ENCODE results near the gene RNF26.

RNF26 gene

DNA sequence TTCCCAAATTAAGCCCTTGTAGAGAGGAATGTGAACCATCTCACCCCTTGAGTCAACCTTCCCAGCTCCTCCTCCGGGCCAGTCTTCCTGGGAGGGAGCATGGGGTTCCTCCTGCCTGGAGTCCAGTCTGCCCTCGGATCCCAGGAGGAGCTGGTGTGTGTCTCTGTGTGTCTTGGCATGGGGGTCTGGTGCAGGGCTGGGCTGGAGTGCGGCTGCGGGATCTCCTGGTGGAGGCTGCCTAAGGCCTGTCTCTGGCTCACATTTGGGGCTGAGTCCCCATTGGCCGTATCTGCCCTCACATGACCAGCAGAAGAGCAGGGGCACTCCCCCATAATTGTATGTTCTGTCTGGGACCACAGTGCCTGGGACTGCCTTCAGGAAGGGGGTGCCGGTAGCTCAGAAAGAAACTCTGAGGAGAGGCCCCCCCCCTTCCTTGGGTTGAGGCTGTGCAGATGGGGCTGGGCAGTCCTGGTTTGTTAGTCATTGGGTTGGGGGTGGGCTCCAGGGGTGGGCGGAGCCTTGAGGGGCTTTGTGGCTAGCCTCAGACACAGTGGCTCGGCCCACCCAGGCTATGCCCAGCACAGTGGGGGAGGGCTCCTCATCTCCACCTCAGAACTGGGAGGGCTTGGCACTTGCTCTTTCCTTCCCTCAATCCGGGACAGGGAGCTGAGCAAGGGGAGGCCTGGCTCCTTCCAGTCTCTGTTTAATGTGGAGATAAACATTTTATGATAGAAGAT is 3.4 kb downstream of the RNF26 start:
- no peak for DNase-seq

- DNase-seq = peak; percentile 49
Observed at GRCh38 chr11:119338318-119338890, 4.1 kb downstream of the RNF26 start.

GRCh38 chr11:119338965-119339588 is 4.8 kb downstream of the RNF26 start:
- DNase-seq = no peak

DNA sequence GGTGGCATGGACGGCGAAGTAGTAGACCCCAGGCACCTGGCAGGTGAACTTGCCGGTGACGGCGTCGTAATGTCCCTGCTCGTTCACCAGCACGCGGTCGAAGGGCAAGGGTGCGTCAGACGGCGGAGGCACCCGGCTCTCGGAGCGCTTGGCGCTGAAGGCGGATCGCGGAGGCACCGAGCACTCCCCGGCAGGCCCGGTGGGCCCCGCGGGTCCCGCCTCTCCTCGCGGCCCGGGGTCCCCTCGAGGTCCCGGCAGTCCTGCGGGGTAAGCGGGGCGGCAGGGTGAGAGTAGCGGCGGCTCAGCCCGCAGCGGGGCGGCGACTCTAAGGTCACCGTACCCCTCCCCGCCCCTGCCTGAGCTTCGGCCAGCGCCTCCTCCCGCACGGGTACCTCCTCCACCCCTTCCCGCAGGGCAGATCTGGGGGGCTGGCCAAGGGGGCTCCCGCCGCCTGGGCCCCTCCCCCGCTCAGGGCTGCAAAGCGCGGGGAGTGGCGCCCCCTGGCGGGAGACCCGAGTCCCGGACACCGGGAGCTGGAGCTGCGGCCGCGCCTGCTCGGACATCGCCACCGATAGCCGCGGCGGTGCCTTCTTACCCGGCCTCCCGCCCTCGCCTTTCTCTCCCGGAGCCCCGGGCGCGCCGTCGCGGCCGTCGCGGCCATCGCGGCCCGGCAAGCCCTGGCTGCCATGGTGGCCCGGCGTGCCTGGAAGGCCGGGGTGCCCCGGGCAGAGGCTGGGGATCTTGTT is 5.4 kb downstream of the RNF26 start:
- DNase-seq = peak; percentile 45

GRCh38 chr11:119340335-119341221 is 6.3 kb downstream of the RNF26 start, which contains the start of gene C1QTNF5:
Gene C1QTNF5, minus strand, starts transcription at chr11:119340883. Its CDS starts 486 bp downstream, at chr11:119340397.
- no peak for DNase-seq

- no peak for DNase-seq
Observed at GRCh38 chr11:119341222-119342022, 7.1 kb downstream of the RNF26 start.

DNA sequence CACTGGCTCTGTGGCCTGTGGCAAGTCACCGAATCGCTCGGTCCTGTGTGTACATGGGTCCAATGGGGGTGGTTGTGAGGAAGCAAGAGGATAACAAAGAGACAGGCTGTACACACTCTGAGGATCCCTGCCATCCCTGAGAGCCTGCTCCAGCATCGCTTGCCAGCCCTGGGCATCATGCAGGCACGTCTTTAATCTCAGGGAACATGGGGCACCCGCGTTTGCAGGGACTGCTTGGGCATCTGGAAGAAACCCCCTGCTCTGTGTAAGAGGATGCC is 7.6 kb downstream of the RNF26 start:
- no peak for DNase-seq

DNA sequence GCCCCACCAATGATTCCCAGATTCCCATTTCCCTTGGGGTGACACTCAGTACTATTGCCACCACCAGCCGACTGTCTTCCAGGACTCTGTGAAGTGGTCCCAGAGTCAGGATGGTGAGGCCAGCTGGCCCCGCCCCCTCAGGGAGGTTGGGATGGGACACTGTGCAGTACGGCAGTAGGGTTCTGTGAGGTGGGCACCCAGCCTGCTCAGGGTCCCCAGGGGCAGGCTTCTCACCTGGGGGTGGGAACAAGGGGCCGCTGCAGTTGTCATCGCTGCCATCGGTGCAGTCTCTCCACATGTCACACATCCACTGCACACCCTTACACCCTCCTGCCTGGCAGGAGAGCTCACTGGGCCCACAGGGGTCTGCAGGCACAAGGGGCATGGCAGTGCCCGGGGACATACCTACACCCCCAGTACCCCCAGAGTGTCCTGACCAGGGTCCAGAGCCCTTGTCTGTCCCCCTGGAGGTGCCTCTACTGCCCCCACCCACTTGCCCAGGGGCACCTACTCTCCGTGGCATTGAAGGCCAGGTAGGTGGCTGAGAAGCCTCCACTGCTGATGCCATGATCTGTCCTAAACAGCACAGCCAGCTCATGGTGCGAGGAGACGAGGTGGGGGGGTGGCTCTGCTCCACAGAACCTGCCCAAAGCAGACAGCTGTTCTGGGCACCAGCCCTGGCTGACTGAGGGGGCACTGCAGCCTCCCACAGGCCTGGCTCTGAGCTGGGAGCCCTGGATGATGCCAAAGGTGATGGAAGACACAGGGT is 8.2 kb downstream of the RNF26 start:
- DNase-seq = no peak

DNA sequence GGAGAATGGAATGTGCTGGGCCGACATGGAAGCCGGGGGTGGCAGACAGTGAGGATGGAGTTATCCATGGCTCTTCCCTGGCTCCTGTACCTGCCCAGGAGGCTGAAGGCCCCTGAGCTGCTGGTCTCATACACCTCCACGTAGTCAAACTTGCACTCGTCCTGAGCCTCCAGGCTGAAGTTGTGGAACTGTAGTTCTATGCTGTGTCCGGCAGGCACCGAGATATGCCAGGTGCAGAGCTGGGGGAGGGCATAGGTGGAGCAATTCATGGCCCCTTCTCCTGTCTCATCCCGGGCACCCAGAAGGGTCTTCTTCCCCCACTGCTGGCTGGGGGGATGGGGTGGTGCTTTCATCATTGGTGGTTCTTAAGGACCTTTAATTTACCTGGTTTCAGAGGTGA is 9.4 kb downstream of the RNF26 start:
- DNase-seq = no peak

DNA sequence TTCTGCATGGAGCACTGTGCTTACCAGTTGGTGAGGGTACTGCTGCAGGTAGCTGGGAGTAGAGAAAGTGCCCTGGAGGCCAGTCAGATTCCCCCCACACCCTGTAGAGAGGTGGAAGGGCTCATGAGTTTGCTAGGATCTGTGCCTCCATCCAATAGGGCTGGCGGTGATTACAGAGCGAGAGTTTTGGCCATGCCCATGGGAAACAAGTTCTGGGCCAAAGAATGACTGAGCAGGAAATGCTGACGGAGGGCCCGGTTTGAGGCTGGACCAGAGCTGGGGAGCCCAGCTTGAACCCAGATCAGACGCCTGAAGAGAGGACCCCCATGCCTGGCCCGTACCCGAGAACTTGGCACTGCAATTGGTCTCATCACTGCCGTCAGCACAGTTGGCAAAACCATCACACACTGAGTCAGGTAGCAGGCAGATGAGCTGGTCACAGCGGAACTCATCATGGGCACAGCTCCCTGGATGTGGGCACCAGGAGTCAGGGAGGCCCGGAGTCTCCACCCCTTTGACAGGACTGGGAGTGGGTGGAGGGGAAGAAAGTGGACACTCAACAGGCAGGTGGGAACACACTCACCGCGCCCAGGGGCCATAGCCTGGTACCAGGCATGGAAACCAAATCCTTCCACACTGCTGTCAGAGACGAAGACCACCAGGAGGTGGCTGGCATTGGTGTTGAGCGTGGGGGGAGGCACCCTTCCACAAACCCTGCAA is 10.1 kb downstream of the RNF26 start:
- DNase-seq = no peak

DNA sequence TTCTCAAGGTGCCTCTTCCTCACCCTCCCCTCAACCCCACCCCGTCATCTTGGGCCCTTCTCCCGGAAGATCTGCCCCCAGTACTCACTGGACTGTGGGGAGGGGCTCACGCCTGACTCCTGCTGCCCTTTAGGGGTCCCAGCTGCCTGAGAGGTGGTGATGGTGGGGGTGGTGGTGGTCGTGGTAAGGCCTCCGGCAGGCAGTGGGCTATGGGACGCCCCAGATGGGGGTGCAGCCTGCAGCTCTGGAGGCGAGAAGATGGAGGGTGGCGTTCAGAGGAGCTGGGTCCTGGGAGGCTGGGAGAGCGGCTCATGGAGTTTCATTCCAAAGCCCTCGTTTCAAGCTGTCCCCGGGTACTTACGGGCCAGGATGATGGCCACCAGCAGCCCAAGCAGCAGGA is 11.4 kb downstream of the RNF26 start:
- DNase-seq = no peak

- DNase-seq = no peak
Observed at GRCh38 chr11:119346605-119347004, 12.3 kb downstream of the RNF26 start, which contains the start of gene MFRP. Gene MFRP, minus strand, starts transcription at chr11:119346705. Its CDS starts 192 bp downstream, at chr11:119346513.

- no peak for DNase-seq
Observed at GRCh38 chr11:119347242-119347641, 12.9 kb downstream of the RNF26 start.

DNA sequence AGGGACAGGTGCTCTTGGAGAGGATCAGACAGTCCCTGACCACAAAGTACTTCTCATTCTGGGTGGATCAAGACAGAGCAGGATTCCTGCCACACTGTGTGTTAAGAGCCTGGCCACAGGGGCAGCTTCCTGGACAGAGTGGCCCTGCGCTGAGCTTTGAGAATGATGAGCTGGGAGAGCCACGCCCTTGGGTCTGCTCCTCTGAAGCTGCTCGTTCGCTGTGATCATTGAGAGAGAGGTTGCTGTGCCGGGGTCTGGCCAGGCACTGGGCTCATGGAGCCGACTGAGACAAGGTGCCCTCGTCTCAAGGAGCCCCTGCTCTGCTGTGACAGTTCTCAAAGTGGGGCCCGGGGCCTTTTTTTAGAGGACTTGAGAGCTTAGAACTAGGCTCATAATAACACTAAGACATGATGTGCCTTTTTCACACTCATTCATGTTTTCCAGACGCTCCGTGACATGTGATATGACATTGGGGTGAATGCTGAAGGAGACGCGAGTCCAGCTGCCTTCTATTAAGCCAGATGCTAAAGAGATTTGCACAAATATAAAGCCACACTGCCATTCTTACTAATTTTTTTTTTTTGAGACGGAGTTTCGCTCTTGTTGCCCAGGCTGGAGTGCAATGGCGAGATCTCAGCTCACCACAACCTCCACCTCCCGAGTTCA is 13.7 kb downstream of the RNF26 start:
- no peak for DNase-seq

DNA sequence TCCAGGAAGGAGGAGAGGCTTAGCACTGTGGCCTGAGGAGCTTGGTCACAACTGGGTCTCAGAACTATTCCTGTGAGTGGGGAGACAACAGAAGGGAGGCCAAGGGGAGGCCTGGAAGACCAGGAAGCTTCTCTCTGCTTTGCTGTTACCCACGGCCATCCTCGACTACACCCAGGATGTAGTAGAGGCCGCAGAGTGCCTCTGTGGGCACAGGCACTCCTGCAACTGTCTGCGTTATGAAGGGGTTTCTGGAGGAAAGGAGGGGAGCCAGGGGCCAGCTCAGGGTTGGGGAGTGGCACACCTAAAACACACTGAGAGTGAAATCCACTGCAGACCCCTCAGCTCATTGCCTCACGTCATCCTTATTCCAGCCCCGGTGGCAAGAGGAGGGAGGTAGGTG is 16.0 kb downstream of the RNF26 start:
- DNase-seq = no peak

DNA sequence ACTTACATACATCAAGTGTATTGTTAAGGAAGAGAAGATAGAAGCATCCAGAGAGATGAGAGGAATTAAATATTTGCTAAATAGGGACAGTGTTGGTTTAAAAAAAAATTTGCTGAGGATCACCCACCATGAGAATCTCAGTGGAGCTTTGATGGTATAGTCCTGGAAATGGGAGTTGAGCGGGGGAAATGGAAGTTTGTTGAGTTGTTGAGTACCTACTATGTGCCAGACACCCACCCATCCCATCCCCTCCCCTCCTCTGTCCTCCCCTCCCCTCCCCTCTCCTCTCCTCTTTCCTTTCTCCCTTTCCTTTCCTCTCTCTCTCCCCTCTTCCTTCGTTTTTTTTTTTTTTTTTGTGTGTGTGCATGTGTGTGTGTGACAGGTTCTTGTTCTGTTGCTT is 16.9 kb downstream of the RNF26 start:
- DNase-seq = no peak

GRCh38 chr11:119352857-119353260 is 18.5 kb downstream of the RNF26 start:
- DNase-seq = peak; percentile 87

DNA sequence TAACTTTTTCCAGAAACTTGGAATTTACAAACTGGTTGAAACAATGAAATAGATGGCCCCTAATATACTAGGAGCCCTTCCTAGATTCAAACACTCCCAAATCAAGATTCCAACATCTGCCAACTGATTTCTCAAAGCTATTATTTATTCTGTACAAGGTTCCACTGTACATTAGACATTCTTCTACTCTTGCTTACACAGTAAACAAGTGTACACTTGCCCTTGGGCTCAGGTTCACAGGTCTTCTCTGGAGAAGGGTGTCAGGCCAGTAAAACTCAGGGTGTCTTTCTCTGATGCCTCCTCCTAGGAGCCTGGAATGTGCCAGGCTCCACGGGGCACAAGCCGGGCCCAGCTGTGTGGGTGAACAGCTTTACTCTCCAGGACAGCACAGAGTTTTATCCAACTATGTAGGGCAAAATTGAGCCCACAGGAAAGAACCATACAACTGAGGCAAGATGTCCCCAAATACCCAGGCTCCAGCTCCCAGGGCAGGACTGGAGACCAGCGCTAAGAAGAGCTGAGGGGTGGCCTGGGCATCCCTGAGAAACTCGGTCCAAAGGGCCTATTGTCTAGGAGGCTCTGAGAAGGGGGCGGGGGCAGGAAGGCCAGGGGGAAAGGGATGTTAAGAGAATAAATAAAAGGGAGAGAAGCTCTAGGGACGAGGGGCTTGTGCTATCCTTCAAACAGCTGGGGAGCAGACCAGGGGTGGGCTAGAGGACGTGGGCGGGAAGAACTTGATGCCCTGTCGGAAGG is 20.9 kb downstream of the RNF26 start:
- no peak for DNase-seq

All from NCI-H774 (cell line).